Measurements from ENCODE around the gene ADRB1. TPM values are rescaled to one million over a fixed set of nuclear protein-coding genes. Genes with fewer than 3 reads are reported as not detected.

ADRB1 gene
- total RNA-seq, 2 donors from 2014 or later: 0.27 to 0.42 TPM

GRCh38 chr10:114053946-114054345, 10.3 kb downstream of the ADRB1 start:
- H3K4me1 ChIP-seq (ENCODE audit: control insufficient read depth in 1 of 2, low read depth in 2 of 2): peaks cover 0 to 3% of the 10 kb centered on the region in 2 donors
- no peak for ATAC-seq (ENCODE audit: insufficient number of reproducible peaks, low FRiP score, low read depth)
- TF ChIP-seq CTCF (IDR thresholded peaks at IDR 0.05): no peak
- no peaks in the 10 kb centered on the region for H3K36me3 ChIP-seq
- H3K4me3 ChIP-seq: no peak overlapping the region
- no peaks in the 10 kb centered on the region for H3K9me3 ChIP-seq
- H3K27ac ChIP-seq: no peak overlapping the region
- no peaks in the 10 kb centered on the region for H3K27me3 ChIP-seq (replicated peaks; ENCODE audit: insufficient read depth)
- no peak for DNase-seq (ENCODE audit: low spot score)

GRCh38 chr10:114057855-114058254, 14.2 kb downstream of the ADRB1 start:
- no peak for DNase-seq (ENCODE audit: low spot score)
- TF ChIP-seq CTCF (IDR thresholded peaks at IDR 0.05): no peak
- Histone ChIP-seq H3K9me3 (no peaks in the 10 kb centered on the region), H3K27me3 (replicated peaks; ENCODE audit: insufficient read depth) (no peaks in the 10 kb centered on the region), H3K4me3 (no peak overlapping the region), H3K4me1 (ENCODE audit: control insufficient read depth in 1 of 2, low read depth in 2 of 2) (peaks cover 1 to 3% of the 10 kb centered on the region in 2 donors), H3K36me3 (no peaks in the 10 kb centered on the region), H3K27ac (no peak overlapping the region)
- ATAC-seq (ENCODE audit: insufficient number of reproducible peaks, low FRiP score, low read depth): no peak

GRCh38 chr10:114058297-114058696, 14.6 kb downstream of the ADRB1 start:
- no peak for TF ChIP-seq CTCF (IDR thresholded peaks at IDR 0.05)
- Histone ChIP-seq H3K4me1 (ENCODE audit: control insufficient read depth in 1 of 2, low read depth in 2 of 2) (peaks cover 3 to 5% of the 10 kb centered on the region in 2 donors), H3K27me3 (replicated peaks; ENCODE audit: insufficient read depth) (no peaks in the 10 kb centered on the region), H3K9me3 (no peaks in the 10 kb centered on the region), H3K4me3 (no peak overlapping the region), H3K36me3 (no peaks in the 10 kb centered on the region), H3K27ac (no peak overlapping the region)
- DNase-seq (ENCODE audit: low spot score) (no peak), ATAC-seq (ENCODE audit: insufficient number of reproducible peaks, low FRiP score, low read depth) (no peak)

- H3K4me1 ChIP-seq (ENCODE audit: control insufficient read depth in 1 of 2, low read depth in 2 of 2): peaks cover 3 to 18% of the 10 kb centered on the region in 2 donors
- H3K27me3 ChIP-seq (replicated peaks; ENCODE audit: insufficient read depth): no peaks in the 10 kb centered on the region
- DNase-seq (ENCODE audit: low spot score) (no peak), ATAC-seq (ENCODE audit: insufficient number of reproducible peaks, low FRiP score, low read depth) (no peak)
- H3K27ac ChIP-seq: no peak overlapping the region
- no peaks in the 10 kb centered on the region for H3K36me3 ChIP-seq
- TF ChIP-seq CTCF (IDR thresholded peaks at IDR 0.05): no peak
- no peak overlapping the region for H3K4me3 ChIP-seq
- no peaks in the 10 kb centered on the region for H3K9me3 ChIP-seq
Measured at GRCh38 chr10:114059561-114059960, 15.9 kb downstream of the ADRB1 start.

GRCh38 chr10:114060456-114060855, 16.8 kb downstream of the ADRB1 start:
- DNase-seq (ENCODE audit: low spot score) (no peak), ATAC-seq (ENCODE audit: insufficient number of reproducible peaks, low FRiP score, low read depth) (no peak)
- H3K27me3 ChIP-seq (replicated peaks; ENCODE audit: insufficient read depth): no peaks in the 10 kb centered on the region
- no peak for TF ChIP-seq CTCF (IDR thresholded peaks at IDR 0.05)
- no peaks in the 10 kb centered on the region for H3K36me3 ChIP-seq
- no peak overlapping the region for H3K4me3 ChIP-seq
- no peak overlapping the region for H3K27ac ChIP-seq
- H3K9me3 ChIP-seq: no peaks in the 10 kb centered on the region
- H3K4me1 ChIP-seq (ENCODE audit: control insufficient read depth in 1 of 2, low read depth in 2 of 2): peaks cover 3 to 22% of the 10 kb centered on the region in 2 donors
